GM21619 (cell line): ENCODE measurements around the gene CAMTA1.

ENCODE experiments used
- ATAC-seq: cut with Tn5 transposase; IDR thresholded peaks from one replicate; pipeline ENCODE4 v1.9.1; 2021; ENCODE audit not compliant: unreplicated experiment

Gene CAMTA1

GRCh38 chr1:7267493-7267892, 482.2 kb downstream of the CAMTA1 start:
- ATAC-seq, result no peak

GRCh38 chr1:7268983-7269382, 483.7 kb downstream of the CAMTA1 start:
- ATAC-seq, result no peak

GRCh38 chr1:7269525-7269924, 484.3 kb downstream of the CAMTA1 start:
- ATAC-seq, result no peak

GRCh38 chr1:7274256-7274655, 489.0 kb downstream of the CAMTA1 start:
- ATAC-seq, result no peak

- no peak for ATAC-seq
Measured at GRCh38 chr1:7278045-7278444, 492.8 kb downstream of the CAMTA1 start.

- no peak for ATAC-seq
Measured at GRCh38 chr1:7278827-7279765, 493.8 kb downstream of the CAMTA1 start.

GRCh38 chr1:7279769-7280168, 494.5 kb downstream of the CAMTA1 start:
- no peak for ATAC-seq

GRCh38 chr1:7280347-7280960, 495.2 kb downstream of the CAMTA1 start:
- ATAC-seq, result no peak

- no peak for ATAC-seq
Measured at GRCh38 chr1:7281821-7282220, 496.6 kb downstream of the CAMTA1 start.

GRCh38 chr1:7284839-7285435, 499.7 kb downstream of the CAMTA1 start:
- ATAC-seq, result no peak

- ATAC-seq, result no peak
Measured at GRCh38 chr1:7285856-7286454, 500.7 kb downstream of the CAMTA1 start.

GRCh38 chr1:7287013-7287412, 501.8 kb downstream of the CAMTA1 start:
- ATAC-seq, result no peak

GRCh38 chr1:7288992-7289391, 503.7 kb downstream of the CAMTA1 start:
- no peak for ATAC-seq

GRCh38 chr1:7289694-7290093, 504.4 kb downstream of the CAMTA1 start:
- no peak for ATAC-seq

GRCh38 chr1:7290971-7291970, 506.0 kb downstream of the CAMTA1 start:
- no peak for ATAC-seq

GRCh38 chr1:7292036-7292681, 506.9 kb downstream of the CAMTA1 start:
- ATAC-seq, result no peak

GRCh38 chr1:7292714-7293419, 507.6 kb downstream of the CAMTA1 start:
- ATAC-seq, result no peak

- no peak for ATAC-seq
Measured at GRCh38 chr1:7293702-7294629, 508.7 kb downstream of the CAMTA1 start.
